ENCODE data around the gene SNX27.

Gene SNX27

DNA sequence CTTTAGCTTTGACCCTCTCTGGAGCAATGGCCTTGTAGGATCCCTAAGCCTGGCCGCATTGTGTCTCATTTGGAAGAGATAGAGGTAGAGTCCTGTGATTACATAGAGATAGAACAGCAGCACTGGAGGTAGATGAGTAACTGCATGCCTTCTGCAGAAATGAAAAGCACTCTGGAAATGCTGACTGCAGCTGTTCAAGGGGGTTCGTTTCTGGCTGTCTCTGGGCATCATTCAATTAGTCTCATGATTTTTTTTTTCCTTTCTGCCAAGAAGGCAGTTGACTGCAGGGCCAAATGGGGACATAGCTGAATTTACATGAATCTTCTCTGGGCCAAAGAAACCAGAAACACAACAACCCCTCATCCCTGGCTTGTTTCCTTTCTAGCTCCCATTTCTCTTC is 28.1 kb upstream of the SNX27 start:
- no peak overlapping the region for H2AFZ ChIP-seq (ENCODE audit: low read depth)
- TF ChIP-seq, protein P1, sequence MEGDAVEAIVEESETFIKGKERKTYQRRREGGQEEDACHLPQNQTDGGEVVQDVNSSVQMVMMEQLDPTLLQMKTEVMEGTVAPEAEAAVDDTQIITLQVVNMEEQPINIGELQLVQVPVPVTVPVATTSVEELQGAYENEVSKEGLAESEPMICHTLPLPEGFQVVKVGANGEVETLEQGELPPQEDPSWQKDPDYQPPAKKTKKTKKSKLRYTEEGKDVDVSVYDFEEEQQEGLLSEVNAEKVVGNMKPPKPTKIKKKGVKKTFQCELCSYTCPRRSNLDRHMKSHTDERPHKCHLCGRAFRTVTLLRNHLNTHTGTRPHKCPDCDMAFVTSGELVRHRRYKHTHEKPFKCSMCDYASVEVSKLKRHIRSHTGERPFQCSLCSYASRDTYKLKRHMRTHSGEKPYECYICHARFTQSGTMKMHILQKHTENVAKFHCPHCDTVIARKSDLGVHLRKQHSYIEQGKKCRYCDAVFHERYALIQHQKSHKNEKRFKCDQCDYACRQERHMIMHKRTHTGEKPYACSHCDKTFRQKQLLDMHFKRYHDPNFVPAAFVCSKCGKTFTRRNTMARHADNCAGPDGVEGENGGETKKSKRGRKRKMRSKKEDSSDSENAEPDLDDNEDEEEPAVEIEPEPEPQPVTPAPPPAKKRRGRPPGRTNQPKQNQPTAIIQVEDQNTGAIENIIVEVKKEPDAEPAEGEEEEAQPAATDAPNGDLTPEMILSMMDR (conservative IDR thresholded peaks at IDR 0.05; ENCODE audit: low read depth, low read length), result no peak
- H3K36me3 ChIP-seq (ENCODE audit: insufficient read depth), result no peaks in the 10 kb centered on the region

DNA sequence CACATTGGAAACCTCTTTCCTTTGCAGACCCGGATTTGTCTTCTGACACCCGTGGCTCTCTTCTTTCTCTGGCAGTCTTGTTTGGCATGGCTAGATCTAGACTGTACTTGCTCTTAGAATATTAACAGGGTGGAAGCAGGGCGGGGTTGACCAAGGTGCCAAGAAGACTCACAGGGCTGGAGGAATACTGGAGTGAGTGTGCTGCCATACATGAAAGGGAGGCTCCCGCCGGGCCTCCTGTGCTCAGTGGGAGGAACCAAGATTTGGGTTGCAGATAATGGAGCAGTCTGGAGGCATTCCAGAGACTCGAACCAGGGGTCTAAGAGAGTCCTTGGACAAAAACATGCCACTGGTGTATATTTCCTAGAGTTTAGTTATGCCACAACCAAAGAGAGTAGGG is 27.6 kb upstream of the SNX27 start:
- H3K36me3 ChIP-seq (ENCODE audit: insufficient read depth), result no peaks in the 10 kb centered on the region
- H3K27me3 ChIP-seq (ENCODE audit: insufficient read depth, low read depth), result no peaks in the 10 kb centered on the region
- H3K4me2 ChIP-seq, result no peak overlapping the region
- TF ChIP-seq, protein P1 (conservative IDR thresholded peaks at IDR 0.05; ENCODE audit: low read depth, low read length), result no peak
- H3K4me1 ChIP-seq (ENCODE audit: low read depth, poor library complexity, severe bottlenecking), result no peaks in the 10 kb centered on the region
- H2AFZ ChIP-seq (ENCODE audit: low read depth), result no peak overlapping the region
- H3K9ac ChIP-seq, result no peak overlapping the region
- H4K20me1 ChIP-seq (ENCODE audit: insufficient read depth), result no peaks in the 10 kb centered on the region
- no peak overlapping the region for H3K27ac ChIP-seq
- no peaks in the 10 kb centered on the region for H3K79me2 ChIP-seq (ENCODE audit: insufficient read depth, low read depth)
- no peak overlapping the region for H3K4me3 ChIP-seq (IDR thresholded peaks at IDR 0.05; ENCODE audit: insufficient read depth, low read depth, low read length)

More for the DNA sequence above, 28.1 kb upstream of the SNX27 start:
- H3K4me1 ChIP-seq (ENCODE audit: low read depth, poor library complexity, severe bottlenecking), result no peaks in the 10 kb centered on the region
- H3K27ac ChIP-seq, result no peak overlapping the region
- no peak overlapping the region for H3K4me2 ChIP-seq
- no peaks in the 10 kb centered on the region for H3K79me2 ChIP-seq (ENCODE audit: insufficient read depth, low read depth)
- H4K20me1 ChIP-seq (ENCODE audit: insufficient read depth), result no peaks in the 10 kb centered on the region
- no peak overlapping the region for H3K4me3 ChIP-seq (IDR thresholded peaks at IDR 0.05; ENCODE audit: insufficient read depth, low read depth, low read length)
- no peaks in the 10 kb centered on the region for H3K27me3 ChIP-seq (ENCODE audit: insufficient read depth, low read depth)
- no peak overlapping the region for H3K9ac ChIP-seq

DNA sequence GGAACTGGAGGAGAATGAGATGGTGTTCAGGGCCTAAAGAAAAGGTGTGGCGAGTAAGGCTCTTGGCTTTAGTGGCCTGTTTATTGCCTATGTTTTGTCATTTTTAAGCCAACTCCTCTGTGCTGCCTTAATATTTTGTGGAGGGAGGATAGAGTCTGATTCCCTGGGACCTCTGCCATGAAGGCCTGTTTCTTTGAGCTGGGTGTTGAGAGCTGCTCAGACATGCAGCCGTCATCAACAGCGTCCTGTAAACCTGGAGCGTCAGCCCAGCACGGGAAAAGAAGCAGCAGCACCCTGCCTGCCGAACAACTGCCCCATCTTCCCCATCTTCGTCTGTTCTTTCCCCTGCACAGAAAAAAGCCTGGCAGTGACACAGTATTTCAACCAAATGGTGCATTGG is 27.1 kb upstream of the SNX27 start:
- H3K4me2 ChIP-seq, result no peak overlapping the region
- no peak overlapping the region for H2AFZ ChIP-seq (ENCODE audit: low read depth)
- no peaks in the 10 kb centered on the region for H3K79me2 ChIP-seq (ENCODE audit: insufficient read depth, low read depth)
- no peaks in the 10 kb centered on the region for H3K27me3 ChIP-seq (ENCODE audit: insufficient read depth, low read depth)
- H3K4me3 ChIP-seq (IDR thresholded peaks at IDR 0.05; ENCODE audit: insufficient read depth, low read depth, low read length), result no peak overlapping the region
- no peaks in the 10 kb centered on the region for H3K36me3 ChIP-seq (ENCODE audit: insufficient read depth)
- H4K20me1 ChIP-seq (ENCODE audit: insufficient read depth), result no peaks in the 10 kb centered on the region
- H3K4me1 ChIP-seq (ENCODE audit: low read depth, poor library complexity, severe bottlenecking), result no peaks in the 10 kb centered on the region
- TF ChIP-seq, protein P1 (conservative IDR thresholded peaks at IDR 0.05; ENCODE audit: low read depth, low read length), result no peak
- H3K9ac ChIP-seq, result no peak overlapping the region
- no peak overlapping the region for H3K27ac ChIP-seq

DNA sequence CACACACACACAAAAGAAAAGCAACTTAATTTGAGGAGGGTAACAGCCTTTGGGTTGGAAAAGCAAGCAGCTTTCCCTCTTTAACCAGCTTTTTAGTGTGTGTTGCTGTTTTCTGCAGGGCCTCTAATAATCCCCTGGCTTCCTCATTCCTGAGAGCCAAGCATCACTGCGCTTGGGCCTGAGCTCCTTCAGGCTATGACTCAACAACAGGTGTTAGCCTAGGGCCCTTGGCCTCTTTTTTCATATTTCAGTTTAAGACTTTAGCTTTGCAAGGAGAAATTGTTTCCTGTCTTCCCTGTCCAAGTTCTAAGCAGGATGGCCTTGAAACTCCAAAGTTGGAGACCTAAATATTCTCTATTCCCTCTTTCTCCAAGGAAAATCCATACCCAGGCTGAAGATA is 26.2 kb upstream of the SNX27 start:
- TF ChIP-seq, protein P1 (conservative IDR thresholded peaks at IDR 0.05; ENCODE audit: low read depth, low read length), result no peak
- H3K36me3 ChIP-seq (ENCODE audit: insufficient read depth), result no peaks in the 10 kb centered on the region
- H3K4me2 ChIP-seq, result no peak overlapping the region
- no peaks in the 10 kb centered on the region for H3K4me1 ChIP-seq (ENCODE audit: low read depth, poor library complexity, severe bottlenecking)
- H3K9ac ChIP-seq, result no peak overlapping the region
- H3K27ac ChIP-seq, result no peak overlapping the region
- H2AFZ ChIP-seq (ENCODE audit: low read depth), result no peak overlapping the region
- no peak overlapping the region for H3K4me3 ChIP-seq (IDR thresholded peaks at IDR 0.05; ENCODE audit: insufficient read depth, low read depth, low read length)
- no peaks in the 10 kb centered on the region for H4K20me1 ChIP-seq (ENCODE audit: insufficient read depth)
- no peaks in the 10 kb centered on the region for H3K79me2 ChIP-seq (ENCODE audit: insufficient read depth, low read depth)
- H3K27me3 ChIP-seq (ENCODE audit: insufficient read depth, low read depth), result no peaks in the 10 kb centered on the region
